HepG2 (cell line): ENCODE data around the gene RARS2.

Experiments used
- CTCF ChIP-seq: sonication (generic); formaldehyde crosslinking; IDR thresholded peaks from 2 replicates; pipeline ENCODE4 v1.5.0; 2020; ENCODE audit warnings: mild to moderate bottlenecking, missing genetic modification reagents, moderate library complexity
- JUND ChIP-seq: sonication (generic); formaldehyde crosslinking; IDR thresholded peaks from 2 replicates; pipeline ENCODE4 v1.8.0; 2022; ENCODE audit warnings: mild to moderate bottlenecking, missing genetic modification reagents
- KDM1A ChIP-seq: IDR thresholded peaks from 2 replicates; pipeline ENCODE4 v1.6.1; 2016; ENCODE audit warnings: missing compliant biosample characterization
- ZBTB1 ChIP-seq: sonication (generic); formaldehyde crosslinking; IDR thresholded peaks from 2 replicates; pipeline ENCODE4 v1.4.0; 2020; ENCODE audit warnings: missing genetic modification reagents, borderline replicate concordance
- ZNF572 ChIP-seq: sonication (generic); formaldehyde crosslinking; IDR thresholded peaks from 2 replicates; pipeline ENCODE4 v1.5.1; 2020; ENCODE audit warnings: mild to moderate bottlenecking, missing genetic modification reagents
- ZNF746 ChIP-seq: sonication (generic); formaldehyde crosslinking; IDR thresholded peaks from 2 replicates; pipeline ENCODE4 v1.8.0; 2022; ENCODE audit warnings: mild to moderate bottlenecking, missing genetic modification reagents

- TF ChIP-seq ZBTB1 (CRISPR knock-in tag): no peak
- TF ChIP-seq ZNF746 (CRISPR knock-in tag): no peak
- TF ChIP-seq CTCF (CRISPR knock-in tag): no peak
- TF ChIP-seq KDM1A: no peak
- TF ChIP-seq JUND (CRISPR knock-in tag): no peak
- no peak for TF ChIP-seq ZNF572 (CRISPR knock-in tag)
These were observed 662 bp upstream of the RARS2 start for GRCh38 chr6:87590417-87590880.
